H9 (cell line): ENCODE data around the gene ORAI2. TPM values are rescaled to one million over a fixed set of nuclear protein-coding genes. Genes with fewer than 3 reads are reported as not detected.
A peak's percentile ranks its signal among the peaks of the same experiment; 100 is the strongest.

Experiments used
- DNase-seq: peaks from one replicate; pipeline ENCODE4 v3.0.0-alpha.2; 2017
- H2AFZ ChIP-seq: one replicate; pipeline ENCODE4 v1.6.1; 2013; ENCODE audit warnings: mild to moderate bottlenecking, low read length, control low read depth, moderate library complexity
- H2AK5ac ChIP-seq: 2 replicates; pipeline ENCODE4 v1.6.1; 2013; ENCODE audit warnings: low read length, control low read depth, mixed read lengths; ENCODE audit not compliant: insufficient read length
- H2BK120ac ChIP-seq: one replicate; pipeline ENCODE4 v1.6.1; 2013; ENCODE audit warnings: low read depth, mild to moderate bottlenecking, low read length, control low read depth, inconsistent platforms; ENCODE audit not compliant: poor library complexity, severe bottlenecking
- H2BK12ac ChIP-seq: 2 replicates; pipeline ENCODE4 v1.6.1; 2013; ENCODE audit warnings: low read length, control low read depth, mixed read lengths, low read depth; ENCODE audit not compliant: insufficient read length
- H2BK15ac ChIP-seq: 2 replicates; pipeline ENCODE4 v1.6.1; 2013; ENCODE audit warnings: low read depth, low read length, control low read depth
- H2BK20ac ChIP-seq: one replicate; pipeline ENCODE4 v1.6.1; 2013; ENCODE audit warnings: low read depth, mild to moderate bottlenecking, low read length, control low read depth, inconsistent platforms; ENCODE audit not compliant: poor library complexity, severe bottlenecking
- H2BK5ac ChIP-seq: 2 replicates; pipeline ENCODE4 v1.6.1; 2013; ENCODE audit warnings: low read length, control low read depth, mixed read lengths; ENCODE audit not compliant: insufficient read length
- H3K14ac ChIP-seq: 2 replicates; pipeline ENCODE4 v1.6.1; 2013; ENCODE audit warnings: low read length, control low read depth; ENCODE audit not compliant: insufficient read depth
- H3K18ac ChIP-seq: 2 replicates; pipeline ENCODE4 v1.6.1; 2013; ENCODE audit warnings: low read depth, mild to moderate bottlenecking, mixed read lengths, low read length, control low read depth; ENCODE audit not compliant: insufficient read length
- H3K23ac ChIP-seq: 2 replicates; pipeline ENCODE4 v1.6.1; 2013; ENCODE audit warnings: low read length, control low read depth, mixed read lengths, low read depth; ENCODE audit not compliant: insufficient read length
- H3K23me2 ChIP-seq: 2 replicates; pipeline ENCODE4 v1.6.1; 2013; ENCODE audit warnings: low read depth, mild to moderate bottlenecking, mixed read lengths, low read length, control low read depth; ENCODE audit not compliant: insufficient read length, poor library complexity, severe bottlenecking
- H3K27ac ChIP-seq: 2 replicates; pipeline ENCODE4 v1.5.1; 2013; ENCODE audit warnings: low read length, control low read depth, mixed read lengths, low read depth; ENCODE audit not compliant: insufficient read length
- H3K27me3 ChIP-seq: 2 replicates; pipeline ENCODE4 v1.6.1; 2013; ENCODE audit warnings: low read length, control low read depth, inconsistent platforms; ENCODE audit not compliant: insufficient read depth
- H3K4ac ChIP-seq: 2 replicates; pipeline ENCODE4 v1.6.1; 2013; ENCODE audit warnings: low read depth, mild to moderate bottlenecking, control low read depth, inconsistent platforms, low read length, moderate library complexity
- H3K4me1 ChIP-seq: 2 replicates; pipeline ENCODE4 v1.6.1; 2013; ENCODE audit warnings: low read length, control low read depth, inconsistent platforms; ENCODE audit not compliant: insufficient read depth
- H3K4me2 ChIP-seq: 2 replicates; pipeline ENCODE4 v1.6.1; 2013; ENCODE audit warnings: low read length, control low read depth, mixed read lengths; ENCODE audit not compliant: insufficient read length, insufficient read depth
- H3K56ac ChIP-seq: 2 replicates; pipeline ENCODE4 v1.6.1; 2013; ENCODE audit warnings: low read depth, mild to moderate bottlenecking, mixed read lengths, low read length, control low read depth; ENCODE audit not compliant: insufficient read length
- H3K79me1 ChIP-seq: 2 replicates; pipeline ENCODE4 v1.6.1; 2013; ENCODE audit warnings: low read depth, mild to moderate bottlenecking, moderate library complexity, low read length, control low read depth, inconsistent platforms; ENCODE audit not compliant: insufficient read depth, poor library complexity, severe bottlenecking
- H3K79me2 ChIP-seq: 2 replicates; pipeline ENCODE4 v1.6.1; 2013; ENCODE audit warnings: low read length, control low read depth, inconsistent platforms; ENCODE audit not compliant: insufficient read depth
- H3K9ac ChIP-seq: 2 replicates; pipeline ENCODE4 v1.6.1; 2013; ENCODE audit warnings: low read length, control low read depth, mixed read lengths; ENCODE audit not compliant: insufficient read length; ENCODE audit errors: extremely low read depth
- H3K9me3 ChIP-seq: one replicate; pipeline ENCODE4 v1.6.1; 2013; ENCODE audit warnings: low read depth, low read length, inconsistent platforms; ENCODE audit not compliant: control insufficient read depth
- H3T11ph ChIP-seq: one replicate; pipeline ENCODE4 v1.6.1; 2013; ENCODE audit warnings: mild to moderate bottlenecking, low read length, control low read depth, inconsistent platforms
- H4K20me1 ChIP-seq: one replicate; pipeline ENCODE4 v1.6.1; 2013; ENCODE audit not compliant: control insufficient read depth, insufficient read length, insufficient read depth
- H4K5ac ChIP-seq: 2 replicates; pipeline ENCODE4 v1.6.1; 2013; ENCODE audit warnings: low read depth, mild to moderate bottlenecking, mixed read lengths, low read length, control low read depth; ENCODE audit not compliant: insufficient read length
- H4K8ac ChIP-seq: replicated peaks from 2 replicates; pipeline ENCODE4 v1.6.1; 2013; ENCODE audit warnings: low read length, control low read depth, mixed read lengths, low read depth; ENCODE audit not compliant: insufficient read length
- H4K91ac ChIP-seq: 2 replicates; pipeline ENCODE4 v1.6.1; 2013; ENCODE audit warnings: low read depth, mild to moderate bottlenecking, moderate library complexity, mixed read lengths, low read length, control low read depth; ENCODE audit not compliant: insufficient read length
- H3K27ac Mint-ChIP-seq, 3 experiments: 2 replicates in 2 of 3; 3 replicates in 1 of 3; pipeline ENCODE4 v1.8.0; 2020 to 2021; ENCODE audit warnings: mixed read lengths in 3 of 3, mild to moderate bottlenecking in 1 of 3, moderate library complexity in 1 of 3
- H3K27me3 Mint-ChIP-seq: 2 replicates; pipeline ENCODE4 v1.8.0; 2021; ENCODE audit warnings: low read depth, mild to moderate bottlenecking, moderate library complexity, mixed read lengths
- H3K36me3 Mint-ChIP-seq, 3 experiments: 2 replicates in 2 of 3; 3 replicates in 1 of 3; pipeline ENCODE4 v1.8.0; 2020 to 2021; ENCODE audit warnings: low read depth in 3 of 3, mixed read lengths in 3 of 3; ENCODE audit not compliant: insufficient read depth in 1 of 3
- H3K4me1 Mint-ChIP-seq, 2 experiments: 2 replicates each; pipeline ENCODE4 v1.8.0; 2020; ENCODE audit warnings: mixed read lengths in 2 of 2
- H3K4me3 Mint-ChIP-seq, 2 experiments: 2 replicates in 1 of 2; 3 replicates in 1 of 2; pipeline ENCODE4 v1.8.0; 2020 to 2021; ENCODE audit warnings: mild to moderate bottlenecking in 2 of 2, mixed read lengths in 2 of 2, moderate library complexity in 1 of 2
- H3K9me3 Mint-ChIP-seq, 2 experiments: 2 replicates in 1 of 2; 3 replicates in 1 of 2; pipeline ENCODE4 v1.8.0; 2020; ENCODE audit warnings: mild to moderate bottlenecking in 2 of 2, mixed read lengths in 2 of 2, moderate library complexity in 1 of 2
- WGBS: extraction: QIAGEN DNeasy Blood & Tissue Kit; methylation state at CpG from one replicate; pipeline ENCODE4 v1.1.7; 2013; ENCODE audit warnings: missing lambda C conversion rate, low lambda C conversion rate, mixed read lengths; ENCODE audit not compliant: insufficient read length; ENCODE audit errors: extremely low coverage; 5-methylcytosine and 5-hydroxymethylcytosine counted together
- total RNA-seq: library from RNA; stranded (reverse); gene quantifications from 2 replicates; pipeline ENCODE4 v1.2.1, GENCODE V29; 2021
- TF ChIP-seq, protein P1 (sequence below): fragments of 200-600 bp; sonication (generic); conservative IDR thresholded peaks from 3 replicates; pipeline ENCODE4 v1.8.0; 2021; ENCODE audit warnings: antibody characterized with exemption, mild to moderate bottlenecking

Gene ORAI2
- total RNA-seq, 1 experiment from 2014 or later: 26.6 TPM

DNA sequence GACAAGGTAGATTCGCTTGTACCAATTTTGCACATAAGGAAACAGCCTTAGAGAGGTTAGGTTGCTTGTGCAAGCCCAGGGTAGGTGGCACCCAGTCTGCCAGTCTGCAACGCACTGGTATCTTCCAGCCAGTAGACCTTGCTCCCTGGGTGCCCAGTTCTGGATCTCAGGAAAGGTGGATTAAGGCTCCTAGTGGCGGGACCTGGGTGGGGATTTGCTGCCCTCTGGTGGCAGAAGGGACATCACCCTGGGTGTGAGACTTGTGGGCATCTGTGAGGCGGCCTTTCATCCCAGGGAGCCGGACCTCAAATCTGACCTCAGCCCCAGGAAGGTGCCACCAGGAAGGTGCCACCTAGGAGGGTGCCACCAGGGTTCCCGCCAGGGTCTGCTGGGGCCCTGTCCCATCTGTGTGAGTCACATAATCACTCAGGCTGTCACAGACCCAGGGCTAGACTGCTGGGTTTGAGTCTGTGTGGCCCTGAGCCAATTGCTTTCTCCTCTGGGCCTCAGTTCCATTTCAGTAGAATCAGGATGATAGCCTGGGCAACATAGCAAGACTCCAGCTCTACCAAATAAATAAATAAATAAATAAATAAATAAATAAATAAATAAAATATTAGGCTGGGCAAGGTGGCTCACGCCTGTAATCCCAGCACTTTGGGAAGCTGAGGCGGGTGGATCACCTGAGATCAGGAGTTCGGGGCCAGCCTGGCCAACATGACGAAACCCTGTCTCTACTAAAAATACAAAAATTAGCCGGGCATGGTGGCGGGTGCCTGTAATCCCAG, 42.5 kb upstream of the ORAI2 start:
- Histone ChIP-seq H3K56ac (no peak overlapping the region), H4K20me1 (no peaks in the 10 kb centered on the region), H3T11ph (no peak overlapping the region), H3K4me1 (no peaks in the 10 kb centered on the region), H3K4me2 (no peak overlapping the region), H2BK15ac (no peak overlapping the region), H3K4ac (no peak overlapping the region), H4K91ac (no peak overlapping the region), H3K27me3 (no peaks in the 10 kb centered on the region), H3K79me2 (no peaks in the 10 kb centered on the region), H3K79me1 (no peaks in the 10 kb centered on the region), H3K9ac (no peak overlapping the region), H2AFZ (no peak overlapping the region), H3K23me2 (peaks cover 4% of the 10 kb centered on the region), H3K9me3 (no peaks in the 10 kb centered on the region), H4K8ac (no peak overlapping the region), H3K23ac (no peak overlapping the region), H2BK120ac (no peak overlapping the region), H2BK5ac (no peak overlapping the region), H2BK20ac (no peak overlapping the region), H2AK5ac (no peak overlapping the region), H3K18ac (no peak overlapping the region), H4K5ac (no peak overlapping the region), H3K27ac (no peak overlapping the region), H3K14ac (no peak overlapping the region), H2BK12ac (no peak overlapping the region)
- H3K36me3 Mint-ChIP-seq: peaks cover 10 to 34% (median 17%) of the 10 kb centered on the region in 3 experiments; a peak in 6 of 7 replicates
- H3K4me1 Mint-ChIP-seq: peaks cover 4 to 5% of the 10 kb centered on the region in 2 experiments; a peak in 3 of 4 replicates
- no peak overlapping the region for H3K27ac Mint-ChIP-seq
- H3K27me3 Mint-ChIP-seq: no peaks in the 10 kb centered on the region
- DNase-seq: peak; percentile 86
- TF ChIP-seq, protein P1, sequence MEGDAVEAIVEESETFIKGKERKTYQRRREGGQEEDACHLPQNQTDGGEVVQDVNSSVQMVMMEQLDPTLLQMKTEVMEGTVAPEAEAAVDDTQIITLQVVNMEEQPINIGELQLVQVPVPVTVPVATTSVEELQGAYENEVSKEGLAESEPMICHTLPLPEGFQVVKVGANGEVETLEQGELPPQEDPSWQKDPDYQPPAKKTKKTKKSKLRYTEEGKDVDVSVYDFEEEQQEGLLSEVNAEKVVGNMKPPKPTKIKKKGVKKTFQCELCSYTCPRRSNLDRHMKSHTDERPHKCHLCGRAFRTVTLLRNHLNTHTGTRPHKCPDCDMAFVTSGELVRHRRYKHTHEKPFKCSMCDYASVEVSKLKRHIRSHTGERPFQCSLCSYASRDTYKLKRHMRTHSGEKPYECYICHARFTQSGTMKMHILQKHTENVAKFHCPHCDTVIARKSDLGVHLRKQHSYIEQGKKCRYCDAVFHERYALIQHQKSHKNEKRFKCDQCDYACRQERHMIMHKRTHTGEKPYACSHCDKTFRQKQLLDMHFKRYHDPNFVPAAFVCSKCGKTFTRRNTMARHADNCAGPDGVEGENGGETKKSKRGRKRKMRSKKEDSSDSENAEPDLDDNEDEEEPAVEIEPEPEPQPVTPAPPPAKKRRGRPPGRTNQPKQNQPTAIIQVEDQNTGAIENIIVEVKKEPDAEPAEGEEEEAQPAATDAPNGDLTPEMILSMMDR: peak; percentile 95
- no CpG with 5 or more reads among the region's 12 CpGs for WGBS
- H3K4me3 Mint-ChIP-seq: no peak overlapping the region
- H3K9me3 Mint-ChIP-seq: no peaks in the 10 kb centered on the region; a peak in 1 of 5 replicates
